T-cell (primary cell): ENCODE results near the gene RADIL. TPM values are rescaled to one million over a fixed set of nuclear protein-coding genes. Genes with fewer than 3 reads are reported as not detected.
A peak's percentile ranks its signal among the peaks of the same experiment; 100 is the strongest.

Experiments
- ATAC-seq, 4 experiments: fragments of 200-7000 bp in 3 of 4; fragments of 150-1000 bp in 1 of 4; cut with Tn5 transposase; replicated peaks in 1 of 4; 1 replicate in 3 of 4; 2 replicates in 1 of 4; pipeline ENCODE4 v1.10.0; 2021; ENCODE audit warnings: moderate library complexity in 3 of 4, mild to moderate bottlenecking in 2 of 4, moderate number of reproducible peaks in 1 of 4
- CTCF ChIA-PET, 2 donors: fragments of 300-600 bp; sonication (Branson Sonifier 250); formaldehyde crosslinking; loops; one replicate each; lab custom pipeline; 2022; ENCODE audit warnings: antibody characterized with exemption in 2 of 2; lab: Charles Lee
- POLR2A ChIA-PET, 2 donors: fragments of 300-600 bp; sonication (Branson Sonifier 250); formaldehyde crosslinking; loops; one replicate each; lab custom pipeline; 2022; ENCODE audit warnings: antibody characterized with exemption in 2 of 2; lab: Charles Lee
- DNase-seq, 35 experiments: peaks; one replicate each; pipeline versions ENCODE4 v3.0.0 to v3.0.0-alpha.2; 2013 to 2023
- H3K27ac ChIP-seq: one replicate; pipeline ENCODE4 v1.5.1; 2013; ENCODE audit warnings: low read length
- H3K27me3 ChIP-seq, 2 experiments: replicated peaks in 1 of 2; 1 replicate in 1 of 2; 2 replicates in 1 of 2; pipeline versions ENCODE4 v1.6.1 to v1.7.0; 2013; ENCODE audit warnings: low read length in 1 of 2, mixed read lengths in 1 of 2; ENCODE audit not compliant: control insufficient read depth in 2 of 2, insufficient read depth in 2 of 2; ENCODE audit errors: extremely low read depth in 1 of 2
- H3K36me3 ChIP-seq, 2 donors: 1 replicate in 1 of 2; 2 replicates in 1 of 2; pipeline versions ENCODE4 v1.6.1 to v1.7.0; 2013; ENCODE audit warnings: low read length in 1 of 2; ENCODE audit not compliant: control insufficient read depth in 2 of 2, insufficient read depth in 1 of 2; ENCODE audit errors: extremely low read depth in 1 of 2
- H3K4me1 ChIP-seq, 2 experiments: 1 replicate in 1 of 2; 2 replicates in 1 of 2; pipeline versions ENCODE4 v1.6.1 to v1.7.0; 2013; ENCODE audit warnings: low read length in 2 of 2, mixed read lengths in 1 of 2; ENCODE audit not compliant: insufficient read depth in 2 of 2, control insufficient read depth in 1 of 2; ENCODE audit errors: extremely low read depth in 1 of 2
- H3K4me3 ChIP-seq, 2 donors: 1 replicate in 1 of 2; 2 replicates in 1 of 2; pipeline versions ENCODE4 v1.5.1 to v1.7.0; 2013; ENCODE audit warnings: mild to moderate bottlenecking in 2 of 2, low read length in 1 of 2, moderate library complexity in 1 of 2; ENCODE audit not compliant: control insufficient read depth in 1 of 2; ENCODE audit errors: extremely low read depth in 1 of 2
- H3K9me3 ChIP-seq: 2 replicates; pipeline ENCODE4 v1.7.0; 2013
- H3K27ac Mint-ChIP-seq, 2 donors: one replicate each; pipeline ENCODE4 v1.8.0; 2020 to 2021; ENCODE audit warnings: mild to moderate bottlenecking in 2 of 2, mixed read lengths in 2 of 2
- H3K27me3 Mint-ChIP-seq, 2 donors: one replicate each; pipeline ENCODE4 v1.8.0; 2021 to 2022; ENCODE audit warnings: mixed read lengths in 2 of 2
- H3K36me3 Mint-ChIP-seq: one replicate; pipeline ENCODE4 v1.8.0; 2021; ENCODE audit warnings: mixed read lengths
- H3K4me1 Mint-ChIP-seq, 3 donors: one replicate each; pipeline ENCODE4 v1.8.0; 2020 to 2022; ENCODE audit warnings: mixed read lengths in 3 of 3, mild to moderate bottlenecking in 1 of 3
- H3K4me3 Mint-ChIP-seq, 3 donors: one replicate each; pipeline ENCODE4 v1.8.0; 2020 to 2022; ENCODE audit warnings: mild to moderate bottlenecking in 3 of 3, mixed read lengths in 3 of 3, moderate library complexity in 3 of 3
- H3K9me3 Mint-ChIP-seq, 3 donors: one replicate each; pipeline ENCODE4 v1.8.0; 2020 to 2022; ENCODE audit warnings: mixed read lengths in 3 of 3
- WGBS: methylation state at CpG from one replicate; pipeline ENCODE4 v1.1.5; 2013; ENCODE audit warnings: missing lambda C conversion rate; ENCODE audit not compliant: insufficient coverage; 5-methylcytosine and 5-hydroxymethylcytosine counted together
- total RNA-seq, 35 experiments: library from RNA in 6 of 35; stranded (reverse) in 6 of 35; fragments of 120-200 nt in 1 of 35; gene quantifications; one replicate each; pipeline versions ENCODE4 v1.2.1 to v1.2.4 and lab custom pipeline; 2013 to 2026

RADIL gene
- total RNA-seq, 5 donors from 2014 or later (not counting 1 experiment from before 2014, with no cell fraction given), result 0.20 to 0.30 TPM; not detected in 3

- no peak overlapping the region for H3K4me3 ChIP-seq
- peak overlapping the region; percentile 3 to 48 for H3K27ac Mint-ChIP-seq
- DNase-seq, result no peak
- ChIA-PET CTCF (no interaction called here), POLR2A (no interaction called here)
- peaks cover 17 to 21% (median 20%) of the 10 kb centered on the region in 3 donors for H3K4me1 Mint-ChIP-seq
- no peaks in the 10 kb centered on the region for H3K9me3 ChIP-seq
- H3K36me3 Mint-ChIP-seq, result no peaks in the 10 kb centered on the region
- WGBS, result 63% methylated on average over 3 of the region's 7 CpGs
- no peaks in the 10 kb centered on the region for H3K27me3 Mint-ChIP-seq
- H3K36me3 ChIP-seq, result peaks cover 2 to 6% of the 10 kb centered on the region in 2 donors
- H3K4me3 Mint-ChIP-seq, result no peak overlapping the region
- peaks cover 5 to 9% of the 10 kb centered on the region in 2 experiments for H3K4me1 ChIP-seq
- no peaks in the 10 kb centered on the region for H3K9me3 Mint-ChIP-seq
- no peaks in the 10 kb centered on the region for H3K27me3 ChIP-seq
- no peak overlapping the region for H3K27ac ChIP-seq
- ATAC-seq, result no peak
Observed at GRCh38 chr7:4769761-4770160, 113.8 kb downstream of the RADIL start.

DNA sequence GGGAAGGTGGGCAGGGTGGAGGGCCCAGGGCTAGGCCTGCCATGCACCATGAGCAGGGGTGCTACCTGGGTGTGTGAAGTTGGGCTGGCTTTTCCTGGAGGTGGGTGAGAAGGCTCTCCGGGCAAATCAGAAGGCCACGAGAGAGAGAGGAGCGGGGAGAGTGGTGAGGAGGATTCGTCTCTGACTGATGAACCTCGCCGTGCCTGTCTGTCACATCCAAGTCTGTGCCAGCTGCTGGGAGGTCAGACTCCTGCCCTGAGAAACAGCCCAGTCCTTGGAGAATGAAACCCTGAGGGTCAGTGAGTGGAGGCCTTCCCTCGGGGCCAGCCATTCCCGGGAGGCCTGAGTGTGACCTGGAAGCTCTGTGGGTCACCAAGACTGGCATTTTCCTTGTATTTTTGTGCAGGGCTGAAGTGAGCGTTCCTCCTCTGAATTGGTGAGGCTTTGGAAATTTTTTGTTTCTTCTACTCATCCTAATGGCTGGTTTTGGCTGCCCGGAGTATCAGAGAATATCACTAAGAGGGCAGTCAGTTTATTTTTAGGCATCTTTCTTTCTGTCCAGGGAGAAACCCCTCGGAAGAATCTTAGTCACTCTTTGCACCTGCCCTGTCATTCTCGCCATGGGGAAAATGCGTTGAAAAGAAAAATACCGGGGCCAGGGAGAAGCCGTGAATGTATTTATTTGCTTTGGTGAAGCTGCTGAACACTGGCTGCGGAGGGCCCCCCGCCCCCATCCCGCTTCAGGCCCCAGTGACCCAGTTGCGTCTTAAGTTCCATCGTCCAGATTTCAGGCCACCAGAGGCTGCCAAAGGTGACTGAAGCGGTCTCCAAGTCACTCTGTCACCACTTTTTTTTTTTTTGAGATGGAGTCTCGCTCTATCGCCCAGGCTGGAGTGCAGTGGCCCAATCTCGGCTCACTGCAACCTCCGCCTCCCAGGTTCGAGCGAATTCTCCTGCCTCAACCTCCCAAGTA, 114.6 kb downstream of the RADIL start:
- no peaks in the 10 kb centered on the region for H3K36me3 Mint-ChIP-seq
- H3K27me3 Mint-ChIP-seq, result no peaks in the 10 kb centered on the region
- Histone ChIP-seq H3K4me3 (no peak overlapping the region), H3K4me1 (no peaks in the 10 kb centered on the region), H3K36me3 (peaks cover 9 to 12% of the 10 kb centered on the region in 2 donors), H3K27me3 (no peaks in the 10 kb centered on the region), H3K9me3 (no peaks in the 10 kb centered on the region), H3K27ac (no peak overlapping the region)
- 98% methylated on average over 16 of the region's 27 CpGs for WGBS
- peaks cover 9 to 12% (median 11%) of the 10 kb centered on the region in 3 donors for H3K4me1 Mint-ChIP-seq
- ATAC-seq, result no peak
- no peak for DNase-seq
- no peak overlapping the region for H3K4me3 Mint-ChIP-seq
- no peaks in the 10 kb centered on the region for H3K9me3 Mint-ChIP-seq
- POLR2A ChIA-PET, result no interaction called here
- H3K27ac Mint-ChIP-seq, result no peak overlapping the region
- CTCF ChIA-PET, result no interaction called here

DNA sequence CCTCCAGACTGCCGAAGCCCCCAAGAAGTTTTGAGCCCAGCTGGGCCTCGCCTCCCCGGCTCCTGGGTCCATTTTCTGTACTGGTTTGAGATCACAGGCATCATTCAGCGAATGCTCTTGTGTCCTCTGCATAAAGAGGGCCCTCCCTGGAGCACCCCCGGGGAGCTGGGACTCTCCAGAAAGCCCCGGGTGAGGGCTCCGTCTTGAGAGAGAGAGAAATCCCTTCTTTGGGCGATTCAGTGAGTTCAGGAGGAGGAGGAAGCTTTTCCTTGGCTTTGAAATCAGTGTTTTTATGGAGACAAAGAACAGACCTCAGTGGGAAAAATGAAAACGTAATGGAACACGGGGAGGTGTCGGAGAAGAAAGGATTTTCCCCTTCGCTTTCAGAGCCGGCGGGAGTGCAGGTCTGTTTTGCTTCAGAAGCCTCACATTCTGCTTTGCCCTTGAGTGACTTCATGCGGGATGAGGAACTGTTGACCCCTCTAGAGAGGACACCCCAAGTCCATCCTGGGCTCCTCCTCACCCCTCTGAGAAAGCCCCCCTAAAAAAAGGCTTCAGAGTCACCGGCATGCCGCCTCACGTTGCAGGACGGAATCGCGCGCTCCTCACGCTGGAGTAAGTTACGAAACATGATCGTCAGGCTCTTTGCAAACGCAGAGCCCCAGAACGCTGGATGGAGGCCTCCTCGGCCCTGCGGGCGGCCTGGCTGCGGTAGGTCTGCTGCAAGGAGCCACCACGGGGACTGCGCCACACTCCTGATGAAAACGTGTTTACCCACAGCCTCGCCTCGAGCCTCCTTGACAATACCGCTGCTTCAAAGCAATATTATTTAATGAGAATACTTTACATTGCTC, 116.6 kb downstream of the RADIL start:
- no peaks in the 10 kb centered on the region for H3K27me3 ChIP-seq
- Mint-ChIP-seq H3K27ac (no peak overlapping the region), H3K36me3 (peaks cover 6% of the 10 kb centered on the region), H3K4me1 (peaks cover 5 to 7% (median 6%) of the 10 kb centered on the region in 3 donors), H3K4me3 (no peak overlapping the region), H3K27me3 (no peaks in the 10 kb centered on the region), H3K9me3 (no peaks in the 10 kb centered on the region)
- H3K4me1 ChIP-seq, result no peaks in the 10 kb centered on the region
- no peaks in the 10 kb centered on the region for H3K9me3 ChIP-seq
- no peak for ATAC-seq
- WGBS, result 96% methylated on average over 29 of the region's 37 CpGs
- H3K27ac ChIP-seq, result no peak overlapping the region
- ChIA-PET CTCF (no interaction called here), POLR2A (no interaction called here)
- no peak for DNase-seq
- H3K4me3 ChIP-seq, result no peak overlapping the region
- H3K36me3 ChIP-seq, result peaks cover 28 to 29% of the 10 kb centered on the region in 2 donors

GRCh38 chr7:4765776-4766490, 117.6 kb downstream of the RADIL start:
- H3K27me3 ChIP-seq, result no peaks in the 10 kb centered on the region
- no peaks in the 10 kb centered on the region for H3K27me3 Mint-ChIP-seq
- no peak overlapping the region for H3K4me3 Mint-ChIP-seq
- no peak overlapping the region for H3K27ac Mint-ChIP-seq
- peaks cover 33 to 37% of the 10 kb centered on the region in 2 donors for H3K36me3 ChIP-seq
- peaks cover 5 to 7% (median 6%) of the 10 kb centered on the region in 3 donors for H3K4me1 Mint-ChIP-seq
- H3K27ac ChIP-seq, result no peak overlapping the region
- no peaks in the 10 kb centered on the region for H3K9me3 Mint-ChIP-seq
- ChIA-PET CTCF (no interaction called here), POLR2A (no interaction called here)
- peaks cover 13% of the 10 kb centered on the region for H3K36me3 Mint-ChIP-seq
- H3K4me1 ChIP-seq, result no peaks in the 10 kb centered on the region
- no peak for ATAC-seq
- H3K9me3 ChIP-seq, result no peaks in the 10 kb centered on the region
- H3K4me3 ChIP-seq, result no peak overlapping the region
- 96% methylated on average over 21 of the region's 23 CpGs for WGBS
- no peak for DNase-seq

DNA sequence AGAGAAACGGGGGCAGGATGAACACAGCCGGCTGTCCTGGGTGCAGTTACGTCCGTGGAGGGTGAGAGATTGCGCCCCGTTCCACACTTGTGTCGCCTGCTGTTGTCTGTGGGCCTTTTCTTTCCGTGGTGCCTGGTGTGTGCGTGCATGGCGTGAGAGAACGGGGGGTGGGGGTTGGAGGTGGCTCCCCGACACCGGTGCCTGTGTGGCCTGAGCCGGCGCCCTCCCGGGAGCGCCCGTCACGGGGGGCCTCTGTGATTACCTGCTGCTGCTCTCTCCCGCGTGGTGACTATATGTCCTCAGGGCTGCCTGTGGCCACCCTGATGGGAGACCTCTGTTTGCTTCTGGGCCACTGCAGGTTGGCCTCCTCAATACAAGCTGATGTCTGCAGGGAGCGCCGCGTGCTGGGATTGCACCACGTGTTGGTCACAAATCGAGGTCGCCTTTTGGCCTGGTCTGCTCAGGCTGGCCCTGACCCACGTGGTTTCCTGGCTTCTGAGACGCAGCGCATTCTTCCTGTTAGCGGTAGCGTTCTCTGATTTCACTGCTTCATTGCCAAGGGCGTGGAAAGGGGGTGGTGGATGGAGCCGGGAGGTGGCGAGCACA, 119.0 kb downstream of the RADIL start:
- Histone ChIP-seq H3K4me1 (no peaks in the 10 kb centered on the region), H3K36me3 (peaks cover 38 to 48% of the 10 kb centered on the region in 2 donors), H3K27ac (no peak overlapping the region), H3K4me3 (no peak overlapping the region), H3K9me3 (no peaks in the 10 kb centered on the region), H3K27me3 (no peaks in the 10 kb centered on the region)
- ChIA-PET POLR2A (no interaction called here), CTCF (interaction anchor here in 1 of 2 donors (0.6 kb wide), 1 partner anchor 9 kb away, joined by 3 read pairs; no protein-coding TSS in a partner anchor)
- Mint-ChIP-seq H3K4me3 (no peak overlapping the region), H3K27ac (peak overlapping the region in 1 of 2 donors; percentile 16), H3K4me1 (no peaks in the 10 kb centered on the region), H3K9me3 (no peaks in the 10 kb centered on the region), H3K36me3 (peaks cover 19% of the 10 kb centered on the region), H3K27me3 (no peaks in the 10 kb centered on the region)
- DNase-seq (no peak), ATAC-seq (no peak)
- 96% methylated on average over 31 of the region's 35 CpGs for WGBS
